ENCODE data around the gene TREH.

TREH gene

GRCh38 chr11:118643142-118643994 is 36.1 kb downstream of the TREH start:
- TF ChIP-seq, protein P1, sequence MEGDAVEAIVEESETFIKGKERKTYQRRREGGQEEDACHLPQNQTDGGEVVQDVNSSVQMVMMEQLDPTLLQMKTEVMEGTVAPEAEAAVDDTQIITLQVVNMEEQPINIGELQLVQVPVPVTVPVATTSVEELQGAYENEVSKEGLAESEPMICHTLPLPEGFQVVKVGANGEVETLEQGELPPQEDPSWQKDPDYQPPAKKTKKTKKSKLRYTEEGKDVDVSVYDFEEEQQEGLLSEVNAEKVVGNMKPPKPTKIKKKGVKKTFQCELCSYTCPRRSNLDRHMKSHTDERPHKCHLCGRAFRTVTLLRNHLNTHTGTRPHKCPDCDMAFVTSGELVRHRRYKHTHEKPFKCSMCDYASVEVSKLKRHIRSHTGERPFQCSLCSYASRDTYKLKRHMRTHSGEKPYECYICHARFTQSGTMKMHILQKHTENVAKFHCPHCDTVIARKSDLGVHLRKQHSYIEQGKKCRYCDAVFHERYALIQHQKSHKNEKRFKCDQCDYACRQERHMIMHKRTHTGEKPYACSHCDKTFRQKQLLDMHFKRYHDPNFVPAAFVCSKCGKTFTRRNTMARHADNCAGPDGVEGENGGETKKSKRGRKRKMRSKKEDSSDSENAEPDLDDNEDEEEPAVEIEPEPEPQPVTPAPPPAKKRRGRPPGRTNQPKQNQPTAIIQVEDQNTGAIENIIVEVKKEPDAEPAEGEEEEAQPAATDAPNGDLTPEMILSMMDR (IDR thresholded peaks at IDR 0.05; ENCODE audit: insufficient read depth, low read depth, low read length, missing control alignments): no peak
- no peak overlapping the region for H3K4me3 ChIP-seq (ENCODE audit: low read depth, low read length)
- DNase-seq (ENCODE audit: low read depth): no peak

- TF ChIP-seq, protein P1 (IDR thresholded peaks at IDR 0.05; ENCODE audit: insufficient read depth, low read depth, low read length, missing control alignments): no peak
- no peak overlapping the region for H3K4me3 ChIP-seq (ENCODE audit: low read depth, low read length)
- peak; percentile 15 for DNase-seq (ENCODE audit: low read depth)
These were observed 37.9 kb downstream of the TREH start for GRCh38 chr11:118641397-118642019.

- no peak overlapping the region for H3K4me3 ChIP-seq (ENCODE audit: low read depth, low read length)
- TF ChIP-seq, protein P1 (IDR thresholded peaks at IDR 0.05; ENCODE audit: insufficient read depth, low read depth, low read length, missing control alignments): no peak
- no peak for DNase-seq (ENCODE audit: low read depth)
These were observed 38.9 kb downstream of the TREH start for GRCh38 chr11:118640332-118641154.

DNA sequence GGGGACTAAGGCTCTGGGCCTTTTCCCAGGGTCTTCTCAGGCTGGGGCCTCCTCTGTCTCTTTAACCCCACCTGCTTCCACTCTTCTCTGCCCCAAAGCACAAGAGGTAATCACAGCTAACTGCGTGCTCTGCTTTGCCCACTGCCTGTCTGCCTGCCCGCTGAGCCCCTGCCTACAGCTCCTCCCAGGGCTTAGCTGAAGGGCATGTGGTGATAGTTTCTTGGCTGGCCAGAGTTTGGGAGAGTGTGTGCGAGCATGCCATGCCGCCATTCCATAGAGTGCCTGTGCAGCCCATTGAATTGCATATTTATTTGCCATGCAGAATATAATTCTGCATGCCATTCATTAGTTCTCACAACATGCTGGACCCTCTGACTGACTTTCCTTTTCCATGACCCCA is 39.6 kb downstream of the TREH start:
- H3K4me3 ChIP-seq (ENCODE audit: low read depth, low read length): no peak overlapping the region
- TF ChIP-seq, protein P1 (IDR thresholded peaks at IDR 0.05; ENCODE audit: insufficient read depth, low read depth, low read length, missing control alignments): no peak
- no peak for DNase-seq (ENCODE audit: low read depth)

GRCh38 chr11:118638726-118639125 is 40.7 kb downstream of the TREH start:
- no peak for DNase-seq (ENCODE audit: low read depth)
- H3K4me3 ChIP-seq (ENCODE audit: low read depth, low read length): no peak overlapping the region
- TF ChIP-seq, protein P1 (IDR thresholded peaks at IDR 0.05; ENCODE audit: insufficient read depth, low read depth, low read length, missing control alignments): no peak

DNA sequence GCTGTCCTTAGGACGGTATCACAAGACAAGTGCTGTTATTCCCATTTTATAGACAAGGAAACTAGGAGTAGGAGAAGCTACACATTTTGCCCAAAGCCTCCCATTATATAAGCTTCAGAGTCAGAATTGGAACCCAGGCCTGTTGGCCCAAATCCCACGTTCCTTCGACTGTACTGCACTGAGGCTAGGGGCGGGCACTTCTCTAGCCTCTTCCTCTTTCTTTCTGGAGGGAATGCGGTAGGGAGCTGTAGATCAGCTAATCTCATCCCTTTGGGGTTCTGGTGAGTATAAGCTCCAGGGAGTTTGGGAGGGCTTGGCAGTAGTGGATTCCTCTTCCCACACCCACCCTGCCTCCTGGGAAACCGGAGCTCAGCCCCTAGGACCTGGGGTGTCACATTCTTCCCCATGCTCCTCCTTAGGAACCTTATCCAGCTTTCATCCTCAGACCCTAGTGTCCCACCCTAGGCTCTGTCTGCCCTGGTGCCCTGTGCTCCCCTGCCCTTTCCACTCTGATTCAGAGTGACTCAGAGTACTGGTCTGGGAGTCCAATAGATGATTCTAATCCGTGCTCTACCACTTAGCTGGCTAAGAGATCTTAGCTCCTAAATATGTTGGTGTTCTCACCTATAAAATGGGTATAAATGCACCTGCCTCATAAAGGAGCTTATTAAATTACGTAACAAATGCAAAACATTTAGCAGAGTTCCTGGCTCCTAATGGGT is 42.7 kb downstream of the TREH start:
- no peak overlapping the region for H3K4me3 ChIP-seq (ENCODE audit: low read depth, low read length)
- no peak for DNase-seq (ENCODE audit: low read depth)
- TF ChIP-seq, protein P1 (IDR thresholded peaks at IDR 0.05; ENCODE audit: insufficient read depth, low read depth, low read length, missing control alignments): no peak
